Astrocyte (in vitro differentiated cells and primary cell): ENCODE results near the gene PTCD3. TPM values are rescaled to one million over a fixed set of nuclear protein-coding genes. Genes with fewer than 3 reads are reported as not detected.

Source experiments
- DNase-seq: peaks from one replicate; pipeline ENCODE4 v3.0.0-alpha.2; 2010; ENCODE audit warnings: low read depth
- FAIRE-seq: peaks from 2 replicates; lab custom pipeline; 2011; peaks lifted over from hg19 to GRCh38; lab: Jason Lieb, UNC
- H2AFZ ChIP-seq: 2 replicates; pipeline ENCODE4 v1.6.0; 2012; ENCODE audit warnings: low read depth, low read length, inconsistent platforms
- H3K27ac ChIP-seq: 2 replicates; pipeline ENCODE4 v1.5.1; 2011; ENCODE audit warnings: low read depth, low read length, inconsistent platforms
- H3K27me3 ChIP-seq: 2 replicates; pipeline ENCODE4 v1.6.0; 2011; ENCODE audit warnings: low read length, inconsistent platforms; ENCODE audit not compliant: insufficient read depth
- H3K36me3 ChIP-seq: 2 replicates; pipeline ENCODE4 v1.5.1; 2011; ENCODE audit warnings: low read length, inconsistent platforms; ENCODE audit not compliant: insufficient read depth
- H3K4me1 ChIP-seq: 2 replicates; pipeline ENCODE4 v1.5.1; 2011; ENCODE audit warnings: low read length, inconsistent platforms; ENCODE audit not compliant: insufficient read depth
- H3K4me2 ChIP-seq: 2 replicates; pipeline ENCODE4 v1.6.0; 2012; ENCODE audit warnings: low read length, inconsistent platforms
- H3K4me3 ChIP-seq: 2 replicates; pipeline ENCODE4 v1.5.1; 2011; ENCODE audit warnings: low read depth, mild to moderate bottlenecking, low read length, inconsistent platforms; ENCODE audit not compliant: insufficient read depth
- H3K79me2 ChIP-seq: 2 replicates; pipeline ENCODE4 v1.6.0; 2012; ENCODE audit warnings: mild to moderate bottlenecking, low read length, inconsistent platforms; ENCODE audit not compliant: insufficient read depth
- H3K9ac ChIP-seq: 2 replicates; pipeline ENCODE4 v1.6.0; 2012; ENCODE audit warnings: mild to moderate bottlenecking, low read length, inconsistent platforms
- H3K9me3 ChIP-seq: 2 replicates; pipeline ENCODE4 v1.5.1; 2012; ENCODE audit warnings: low read depth, mild to moderate bottlenecking, low read length, inconsistent platforms; ENCODE audit not compliant: insufficient read depth
- H4K20me1 ChIP-seq: 2 replicates; pipeline ENCODE4 v1.6.0; 2012; ENCODE audit warnings: low read length, inconsistent platforms; ENCODE audit not compliant: insufficient read depth
- H3K27ac Mint-ChIP-seq: one replicate; pipeline ENCODE4 v1.8.0; 2021; ENCODE audit warnings: mild to moderate bottlenecking, mixed read lengths; ENCODE audit not compliant: unreplicated experiment
- H3K27me3 Mint-ChIP-seq: one replicate; pipeline ENCODE4 v1.8.0; 2021; ENCODE audit warnings: low read depth, mixed read lengths; ENCODE audit not compliant: unreplicated experiment
- H3K36me3 Mint-ChIP-seq: one replicate; pipeline ENCODE4 v1.8.0; 2021; ENCODE audit warnings: low read depth, mixed read lengths; ENCODE audit not compliant: unreplicated experiment
- H3K4me1 Mint-ChIP-seq: one replicate; pipeline ENCODE4 v1.8.0; 2021; ENCODE audit warnings: low read depth, mixed read lengths; ENCODE audit not compliant: unreplicated experiment
- H3K4me3 Mint-ChIP-seq: one replicate; pipeline ENCODE4 v1.8.0; 2021; ENCODE audit warnings: mild to moderate bottlenecking, moderate library complexity, mixed read lengths; ENCODE audit not compliant: unreplicated experiment
- H3K9me3 Mint-ChIP-seq: one replicate; pipeline ENCODE4 v1.8.0; 2021; ENCODE audit warnings: mild to moderate bottlenecking, mixed read lengths; ENCODE audit not compliant: unreplicated experiment
- EZH2 ChIP-seq: IDR thresholded peaks from 2 replicates; pipeline ENCODE4 v1.6.1; 2012; ENCODE audit warnings: mild to moderate bottlenecking, low read length, inconsistent platforms; ENCODE audit not compliant: insufficient read depth
- total RNA-seq: library from RNA; stranded (reverse); gene quantifications from 2 replicates; pipeline ENCODE4 v1.2.1, GENCODE V29; 2021
- TF ChIP-seq, protein P1 (sequence below): IDR thresholded peaks from 2 replicates; pipeline ENCODE4 v1.5.1; 2011; ENCODE audit warnings: low read depth, mild to moderate bottlenecking, inconsistent platforms, low read length, moderate library complexity; ENCODE audit not compliant: insufficient read depth

Gene PTCD3
- total RNA-seq, 1 donor from 2014 or later = 74.5 TPM

DNA sequence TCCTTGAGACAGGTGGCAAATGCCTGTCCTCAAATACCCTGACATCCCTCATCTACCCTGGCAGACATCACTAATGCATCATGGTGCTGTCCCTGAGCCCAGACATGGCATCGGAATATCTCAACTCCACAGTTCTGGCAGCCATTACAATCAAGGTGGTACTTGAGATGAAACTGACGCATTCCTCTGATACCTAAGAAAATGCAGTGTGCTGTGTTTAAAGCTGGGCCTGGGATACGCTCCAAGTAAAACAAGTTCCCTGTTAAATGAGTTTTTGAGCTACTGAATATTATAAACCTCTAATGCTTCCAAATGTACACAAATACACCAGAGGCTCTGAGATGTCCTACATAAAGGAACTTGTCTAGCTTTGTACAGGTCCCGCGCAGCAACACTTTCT lies 30.1 kb upstream of the PTCD3 start:
- H3K4me3 Mint-ChIP-seq = no peak overlapping the region
- Histone ChIP-seq H3K27ac (no peak overlapping the region), H3K4me2 (no peak overlapping the region), H3K79me2 (no peaks in the 10 kb centered on the region), H3K4me3 (no peak overlapping the region), H4K20me1 (peaks cover 18% of the 10 kb centered on the region), H3K4me1 (no peaks in the 10 kb centered on the region), H2AFZ (no peak overlapping the region), H3K27me3 (no peaks in the 10 kb centered on the region), H3K9me3 (no peaks in the 10 kb centered on the region), H3K36me3 (peaks cover 42% of the 10 kb centered on the region), H3K9ac (no peak overlapping the region)
- H3K27ac Mint-ChIP-seq = no peak overlapping the region
- no peaks in the 10 kb centered on the region for H3K27me3 Mint-ChIP-seq
- H3K9me3 Mint-ChIP-seq = no peaks in the 10 kb centered on the region
- H3K4me1 Mint-ChIP-seq = peaks cover 4% of the 10 kb centered on the region
- peaks cover 23% of the 10 kb centered on the region for H3K36me3 Mint-ChIP-seq
- DNase-seq = no peak
- TF ChIP-seq, protein P1, sequence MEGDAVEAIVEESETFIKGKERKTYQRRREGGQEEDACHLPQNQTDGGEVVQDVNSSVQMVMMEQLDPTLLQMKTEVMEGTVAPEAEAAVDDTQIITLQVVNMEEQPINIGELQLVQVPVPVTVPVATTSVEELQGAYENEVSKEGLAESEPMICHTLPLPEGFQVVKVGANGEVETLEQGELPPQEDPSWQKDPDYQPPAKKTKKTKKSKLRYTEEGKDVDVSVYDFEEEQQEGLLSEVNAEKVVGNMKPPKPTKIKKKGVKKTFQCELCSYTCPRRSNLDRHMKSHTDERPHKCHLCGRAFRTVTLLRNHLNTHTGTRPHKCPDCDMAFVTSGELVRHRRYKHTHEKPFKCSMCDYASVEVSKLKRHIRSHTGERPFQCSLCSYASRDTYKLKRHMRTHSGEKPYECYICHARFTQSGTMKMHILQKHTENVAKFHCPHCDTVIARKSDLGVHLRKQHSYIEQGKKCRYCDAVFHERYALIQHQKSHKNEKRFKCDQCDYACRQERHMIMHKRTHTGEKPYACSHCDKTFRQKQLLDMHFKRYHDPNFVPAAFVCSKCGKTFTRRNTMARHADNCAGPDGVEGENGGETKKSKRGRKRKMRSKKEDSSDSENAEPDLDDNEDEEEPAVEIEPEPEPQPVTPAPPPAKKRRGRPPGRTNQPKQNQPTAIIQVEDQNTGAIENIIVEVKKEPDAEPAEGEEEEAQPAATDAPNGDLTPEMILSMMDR = no peak
- TF ChIP-seq EZH2 = no peak
- FAIRE-seq = no peak

DNA sequence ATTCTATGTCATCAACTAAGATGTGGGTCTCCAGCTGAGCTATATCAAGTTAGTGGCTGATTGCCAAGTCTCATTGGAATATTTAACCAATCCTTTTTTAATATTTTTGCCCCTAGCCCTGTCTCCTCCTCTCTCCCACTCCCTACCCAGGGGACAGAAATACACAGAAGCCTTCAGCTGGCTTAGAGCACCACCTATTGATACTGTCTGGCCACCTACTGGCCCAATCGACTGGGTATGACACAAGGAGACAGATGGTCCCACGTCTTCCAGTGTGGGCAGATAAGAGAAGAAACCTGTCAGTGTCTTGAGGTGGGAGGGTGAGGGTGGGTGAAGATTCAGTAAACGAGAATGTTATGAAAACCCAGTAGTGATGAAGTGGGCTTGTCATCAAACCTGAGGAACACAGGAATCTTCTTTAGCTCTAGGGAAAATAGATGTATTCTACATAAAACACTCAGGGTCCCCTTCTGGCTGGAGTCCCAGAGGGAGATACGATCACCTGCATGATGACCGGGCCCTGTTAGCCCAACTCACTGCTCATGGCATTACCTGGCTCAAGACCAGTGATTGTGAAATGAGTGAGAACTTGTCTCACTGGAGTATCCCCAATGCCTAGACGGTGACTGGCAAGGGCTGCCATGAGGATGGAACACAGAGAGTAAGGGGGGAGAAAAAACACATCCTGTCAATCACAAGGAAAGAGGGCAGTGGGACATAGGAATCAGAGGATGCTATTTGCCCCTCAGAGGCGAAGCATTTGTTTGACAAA lies 27.1 kb upstream of the PTCD3 start:
- Mint-ChIP-seq H3K27ac (no peak overlapping the region), H3K27me3 (no peaks in the 10 kb centered on the region), H3K4me1 (no peaks in the 10 kb centered on the region), H3K9me3 (no peaks in the 10 kb centered on the region), H3K4me3 (no peak overlapping the region), H3K36me3 (peaks cover 7% of the 10 kb centered on the region)
- FAIRE-seq (no peak), DNase-seq (peak; percentile 41)
- Histone ChIP-seq H4K20me1 (peaks cover 18% of the 10 kb centered on the region), H3K27me3 (no peaks in the 10 kb centered on the region), H3K9ac (no peak overlapping the region), H3K4me2 (no peak overlapping the region), H2AFZ (no peak overlapping the region), H3K4me3 (no peak overlapping the region), H3K27ac (no peak overlapping the region), H3K36me3 (peaks cover 49% of the 10 kb centered on the region), H3K4me1 (no peaks in the 10 kb centered on the region), H3K9me3 (no peaks in the 10 kb centered on the region), H3K79me2 (no peaks in the 10 kb centered on the region)
- no peak for TF ChIP-seq EZH2
- TF ChIP-seq, protein P1 = peak; percentile 29
